Adipocyte (in vitro differentiated cells): Measurements from ENCODE around the gene MSANTD1.

Experiments used
- DNase-seq: peaks from one replicate; pipeline ENCODE4 v3.0.0-alpha.2; 2015; ENCODE audit warnings: low read depth
- H3K27me3 ChIP-seq: replicated peaks from 2 replicates; pipeline ENCODE4 v1.7.0; 2013; ENCODE audit warnings: mild to moderate bottlenecking, low read length, moderate library complexity; ENCODE audit not compliant: control insufficient read depth, insufficient read depth
- H3K36me3 ChIP-seq: 2 replicates; pipeline ENCODE4 v1.7.0; 2013; ENCODE audit warnings: low read length, mild to moderate bottlenecking, moderate library complexity; ENCODE audit not compliant: control insufficient read depth, insufficient read depth, severe bottlenecking
- H3K4me1 ChIP-seq: 2 replicates; pipeline ENCODE4 v1.7.0; 2013; ENCODE audit warnings: mild to moderate bottlenecking, low read length, moderate library complexity; ENCODE audit not compliant: control insufficient read depth, insufficient read depth
- H3K4me3 ChIP-seq: 2 replicates; pipeline ENCODE4 v1.7.0; 2013; ENCODE audit warnings: mild to moderate bottlenecking, low read length, moderate library complexity
- H3K9ac ChIP-seq: 2 replicates; pipeline ENCODE4 v1.7.0; 2013; ENCODE audit warnings: mild to moderate bottlenecking, low read length, moderate library complexity
- H3K9me3 ChIP-seq: 2 replicates; pipeline ENCODE4 v1.7.0; 2013; ENCODE audit warnings: mild to moderate bottlenecking, low read length, moderate library complexity; ENCODE audit not compliant: control insufficient read depth

Gene MSANTD1

DNA sequence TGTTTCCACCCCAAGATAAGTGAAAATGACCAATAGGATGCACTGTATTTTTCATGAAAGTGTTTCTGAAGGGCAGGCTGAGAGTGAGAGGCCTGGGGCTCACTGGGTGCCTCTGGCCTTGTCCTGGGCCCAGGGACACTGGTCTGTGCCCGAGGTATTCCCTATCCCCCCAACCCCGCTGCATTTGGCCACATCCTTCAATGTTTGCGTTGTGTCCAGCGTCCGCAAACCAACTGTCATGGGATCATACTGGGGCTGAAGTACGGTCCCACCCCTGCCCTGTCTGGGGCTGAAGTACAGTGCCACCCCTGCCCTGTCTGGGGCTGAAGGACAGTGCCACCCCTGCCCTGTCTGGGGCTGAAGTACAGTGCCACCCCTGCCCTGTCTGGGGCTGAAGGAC, 22.0 kb upstream of the MSANTD1 start:
- Histone ChIP-seq H3K27me3 (no peaks in the 10 kb centered on the region), H3K9me3 (no peaks in the 10 kb centered on the region), H3K4me1 (no peaks in the 10 kb centered on the region), H3K36me3 (peaks cover 75% of the 10 kb centered on the region), H3K4me3 (no peak overlapping the region), H3K9ac (no peak overlapping the region)
- DNase-seq, result no peak

DNA sequence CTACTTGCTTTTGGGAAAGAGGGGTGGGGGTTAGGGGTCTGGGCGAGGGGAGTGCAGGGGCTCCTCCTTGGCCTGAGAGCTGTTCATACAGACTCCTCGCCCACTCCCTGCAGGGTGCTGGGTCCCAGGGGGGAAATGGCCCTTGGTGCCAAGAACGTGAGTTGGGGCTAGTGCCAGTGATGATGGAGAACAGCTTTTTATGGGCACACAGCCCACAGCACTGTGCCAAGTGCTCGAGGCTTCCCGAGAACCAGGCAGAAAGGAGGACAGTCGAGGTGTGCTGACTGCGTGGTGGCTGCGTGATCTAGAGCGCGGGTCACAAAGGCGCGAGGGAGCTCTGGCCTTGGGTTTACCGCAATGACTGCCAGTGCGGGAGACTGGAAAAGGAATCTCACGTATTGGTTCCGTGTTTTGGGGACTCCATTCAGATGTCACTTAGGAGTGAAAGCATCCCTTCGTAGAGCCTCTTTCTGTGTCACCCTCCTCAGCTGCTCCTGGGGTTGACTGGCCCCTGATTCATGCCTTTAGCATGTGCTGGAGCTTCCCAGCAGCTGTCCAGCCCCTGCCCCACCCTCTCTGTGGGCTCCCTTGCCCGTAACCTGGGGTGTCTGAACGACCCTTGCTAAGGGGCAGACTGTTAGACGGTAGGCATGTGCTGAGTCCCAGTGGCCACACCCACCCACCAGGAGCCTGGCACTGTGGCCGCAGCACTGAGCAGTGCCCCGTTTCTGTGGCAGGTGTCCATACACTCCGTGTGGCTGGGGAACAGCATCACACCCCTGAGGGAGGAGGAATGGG, 20.9 kb upstream of the MSANTD1 start:
- Histone ChIP-seq H3K4me3 (no peak overlapping the region), H3K27me3 (no peaks in the 10 kb centered on the region), H3K9ac (no peak overlapping the region), H3K4me1 (no peaks in the 10 kb centered on the region), H3K9me3 (no peaks in the 10 kb centered on the region), H3K36me3 (peaks cover 75% of the 10 kb centered on the region)
- no peak for DNase-seq

DNA sequence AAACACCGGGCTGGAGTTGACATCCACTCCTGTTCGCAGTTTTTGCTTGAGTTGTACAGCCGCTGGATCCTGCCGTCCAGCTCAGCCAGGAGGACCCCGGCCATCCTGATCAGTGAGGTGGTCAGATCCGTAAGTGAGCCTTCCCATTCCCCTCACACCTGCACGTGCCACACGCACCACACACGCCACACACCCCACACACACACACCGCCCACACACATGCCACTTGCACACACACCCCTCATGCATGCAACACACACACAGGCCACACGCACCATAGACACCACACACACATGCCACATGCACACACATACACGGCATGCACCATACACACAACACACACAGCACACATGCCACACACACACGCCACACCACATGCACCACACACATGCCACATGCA, 20.1 kb upstream of the MSANTD1 start:
- Histone ChIP-seq H3K4me3 (no peak overlapping the region), H3K36me3 (peaks cover 75% of the 10 kb centered on the region), H3K9ac (no peak overlapping the region), H3K9me3 (no peaks in the 10 kb centered on the region), H3K27me3 (no peaks in the 10 kb centered on the region), H3K4me1 (no peaks in the 10 kb centered on the region)
- no peak for DNase-seq

DNA sequence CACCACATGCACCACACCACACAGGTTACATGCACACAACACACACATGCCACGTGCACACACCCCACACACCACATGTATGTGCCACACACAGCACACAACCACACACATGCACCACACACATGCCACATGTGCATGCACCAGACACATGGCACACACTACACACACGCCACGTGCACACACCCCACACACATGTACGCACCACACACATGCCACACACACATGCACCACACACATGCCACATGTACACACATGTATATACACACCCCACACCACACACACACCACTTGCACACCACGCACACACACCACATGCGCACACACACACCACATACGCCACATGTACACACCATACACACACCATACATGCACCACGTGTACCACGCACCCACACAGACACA, 19.6 kb upstream of the MSANTD1 start:
- H3K27me3 ChIP-seq, result no peaks in the 10 kb centered on the region
- no peaks in the 10 kb centered on the region for H3K9me3 ChIP-seq
- H3K9ac ChIP-seq, result no peak overlapping the region
- H3K36me3 ChIP-seq, result peaks cover 73% of the 10 kb centered on the region
- no peaks in the 10 kb centered on the region for H3K4me1 ChIP-seq
- H3K4me3 ChIP-seq, result no peak overlapping the region
- no peak for DNase-seq

DNA sequence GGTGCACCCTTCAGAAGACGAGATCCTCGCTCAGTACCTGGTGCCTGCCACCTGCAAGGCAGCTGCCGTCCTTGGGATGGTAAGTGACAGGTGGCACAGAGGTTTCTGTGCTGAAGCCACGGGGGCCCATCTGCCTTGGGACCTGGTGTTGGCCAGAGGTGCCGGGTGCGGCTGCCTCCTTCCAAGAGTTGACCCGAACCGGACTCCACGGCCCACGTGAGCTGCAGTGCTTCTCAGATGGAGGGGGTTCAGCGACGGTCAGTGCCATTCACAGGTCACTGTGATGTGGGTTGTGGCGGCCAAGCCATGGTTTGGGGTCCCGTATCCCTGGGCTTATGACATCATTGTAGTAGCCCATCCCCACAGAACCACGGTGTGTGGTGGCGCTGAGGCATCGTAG, 19.0 kb upstream of the MSANTD1 start:
- no peaks in the 10 kb centered on the region for H3K27me3 ChIP-seq
- no peaks in the 10 kb centered on the region for H3K9me3 ChIP-seq
- DNase-seq, result no peak
- H3K4me3 ChIP-seq, result no peak overlapping the region
- H3K4me1 ChIP-seq, result no peaks in the 10 kb centered on the region
- peaks cover 67% of the 10 kb centered on the region for H3K36me3 ChIP-seq
- H3K9ac ChIP-seq, result no peak overlapping the region

DNA sequence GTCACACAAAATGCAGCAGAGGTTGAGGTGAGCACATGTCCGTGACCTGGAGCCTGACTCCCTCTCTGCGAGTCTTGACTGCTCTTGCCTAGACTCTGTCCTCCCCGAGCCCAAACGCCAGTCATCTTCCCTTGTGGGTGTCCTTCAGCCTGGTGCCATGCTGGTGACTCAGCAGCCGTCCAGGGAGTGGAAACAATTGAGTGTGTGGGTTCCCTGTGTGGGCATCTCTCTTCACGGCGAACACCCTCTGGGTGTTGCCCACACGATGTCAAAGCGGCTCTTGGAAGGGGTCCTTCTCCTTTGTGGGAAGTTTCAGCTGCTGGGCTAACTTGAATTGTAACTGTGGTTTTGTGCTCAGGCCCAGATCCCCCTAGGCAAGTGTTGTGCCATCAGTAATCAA, 17.5 kb upstream of the MSANTD1 start:
- H3K4me1 ChIP-seq, result no peaks in the 10 kb centered on the region
- H3K36me3 ChIP-seq, result peaks cover 75% of the 10 kb centered on the region
- no peaks in the 10 kb centered on the region for H3K9me3 ChIP-seq
- no peak overlapping the region for H3K9ac ChIP-seq
- H3K4me3 ChIP-seq, result no peak overlapping the region
- H3K27me3 ChIP-seq, result no peaks in the 10 kb centered on the region
- DNase-seq, result peak; percentile 3

DNA sequence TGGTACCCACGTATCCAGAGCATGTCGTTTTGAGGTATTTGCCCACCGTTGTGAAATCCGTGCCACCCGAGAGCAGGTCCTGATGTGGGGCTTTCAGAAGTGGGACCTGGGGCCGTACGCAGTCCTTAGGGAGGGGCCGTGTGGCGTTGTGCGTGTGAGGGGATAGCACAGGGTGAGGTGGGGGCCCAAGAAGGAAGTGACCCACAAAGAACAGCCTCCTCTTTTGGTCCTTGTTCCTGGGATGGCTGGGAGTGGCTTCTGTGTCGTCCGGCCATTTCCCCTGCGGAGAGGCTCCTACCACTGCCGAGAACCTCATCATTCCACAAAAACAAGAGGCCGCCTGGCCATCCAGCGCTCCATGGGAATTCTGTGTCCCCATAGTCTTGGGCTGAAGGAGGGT, 17.0 kb upstream of the MSANTD1 start:
- Histone ChIP-seq H3K4me3 (no peak overlapping the region), H3K9ac (no peak overlapping the region), H3K9me3 (no peaks in the 10 kb centered on the region), H3K36me3 (peaks cover 78% of the 10 kb centered on the region), H3K27me3 (no peaks in the 10 kb centered on the region), H3K4me1 (no peaks in the 10 kb centered on the region)
- DNase-seq, result no peak

DNA sequence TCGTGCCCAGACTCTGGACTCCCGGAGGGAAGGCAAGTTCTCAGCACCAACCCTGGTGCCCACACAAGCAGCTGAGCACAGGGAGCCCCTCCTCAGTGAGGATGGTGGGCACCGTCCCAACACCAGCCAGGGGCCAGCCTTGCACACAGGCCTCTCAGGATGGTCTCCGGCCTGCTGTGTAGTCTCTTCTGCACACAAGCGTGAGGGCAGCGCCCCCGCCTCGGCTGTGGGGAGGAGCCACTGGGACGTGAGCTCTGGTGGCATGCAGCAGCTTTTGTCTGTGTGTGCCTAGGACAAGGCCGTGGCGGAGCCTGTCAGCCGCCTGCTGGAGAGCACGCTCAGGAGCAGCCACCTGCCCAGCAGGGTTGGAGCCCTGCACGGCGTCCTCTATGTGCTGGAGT, 16.1 kb upstream of the MSANTD1 start:
- no peaks in the 10 kb centered on the region for H3K9me3 ChIP-seq
- no peak overlapping the region for H3K4me3 ChIP-seq
- no peak overlapping the region for H3K9ac ChIP-seq
- H3K36me3 ChIP-seq, result peaks cover 86% of the 10 kb centered on the region
- H3K4me1 ChIP-seq, result no peaks in the 10 kb centered on the region
- no peaks in the 10 kb centered on the region for H3K27me3 ChIP-seq
- DNase-seq, result no peak

DNA sequence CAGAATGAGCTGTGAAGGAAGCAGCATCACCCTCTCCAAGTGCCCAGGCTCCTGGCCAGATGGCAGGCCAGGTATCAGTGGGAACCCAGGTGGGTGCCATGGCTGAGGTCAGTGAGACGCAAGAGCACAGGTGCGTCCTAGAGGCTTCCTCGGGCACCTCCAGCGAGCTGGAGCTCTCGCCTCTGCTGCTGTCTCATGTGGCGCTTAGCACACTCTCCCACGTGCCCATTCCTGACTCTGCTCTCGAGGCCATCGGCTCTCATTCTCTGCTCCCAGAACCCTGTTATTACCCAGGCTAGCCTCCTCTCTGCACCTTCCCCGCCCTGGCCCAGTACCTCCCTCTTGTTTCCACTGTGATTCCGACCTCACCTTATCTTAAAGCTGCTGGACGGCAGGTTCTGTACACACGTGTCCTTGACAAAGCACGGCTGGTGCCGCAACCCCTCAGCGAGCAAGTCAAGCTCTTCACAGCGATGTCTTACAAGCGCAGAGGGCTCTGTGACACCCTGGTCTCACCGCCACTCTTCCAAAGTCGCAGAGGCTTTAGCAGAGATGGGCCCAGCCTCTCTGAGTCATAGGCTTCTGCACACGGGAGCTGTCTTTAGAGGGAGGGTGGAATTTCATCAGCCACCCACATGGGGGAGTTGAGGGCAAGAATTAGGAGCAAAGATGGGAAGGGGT, 15.4 kb upstream of the MSANTD1 start:
- H3K4me1 ChIP-seq, result no peaks in the 10 kb centered on the region
- no peak overlapping the region for H3K9ac ChIP-seq
- no peaks in the 10 kb centered on the region for H3K27me3 ChIP-seq
- peaks cover 81% of the 10 kb centered on the region for H3K36me3 ChIP-seq
- H3K9me3 ChIP-seq, result no peaks in the 10 kb centered on the region
- DNase-seq, result peak; percentile 7
- H3K4me3 ChIP-seq, result no peak overlapping the region

DNA sequence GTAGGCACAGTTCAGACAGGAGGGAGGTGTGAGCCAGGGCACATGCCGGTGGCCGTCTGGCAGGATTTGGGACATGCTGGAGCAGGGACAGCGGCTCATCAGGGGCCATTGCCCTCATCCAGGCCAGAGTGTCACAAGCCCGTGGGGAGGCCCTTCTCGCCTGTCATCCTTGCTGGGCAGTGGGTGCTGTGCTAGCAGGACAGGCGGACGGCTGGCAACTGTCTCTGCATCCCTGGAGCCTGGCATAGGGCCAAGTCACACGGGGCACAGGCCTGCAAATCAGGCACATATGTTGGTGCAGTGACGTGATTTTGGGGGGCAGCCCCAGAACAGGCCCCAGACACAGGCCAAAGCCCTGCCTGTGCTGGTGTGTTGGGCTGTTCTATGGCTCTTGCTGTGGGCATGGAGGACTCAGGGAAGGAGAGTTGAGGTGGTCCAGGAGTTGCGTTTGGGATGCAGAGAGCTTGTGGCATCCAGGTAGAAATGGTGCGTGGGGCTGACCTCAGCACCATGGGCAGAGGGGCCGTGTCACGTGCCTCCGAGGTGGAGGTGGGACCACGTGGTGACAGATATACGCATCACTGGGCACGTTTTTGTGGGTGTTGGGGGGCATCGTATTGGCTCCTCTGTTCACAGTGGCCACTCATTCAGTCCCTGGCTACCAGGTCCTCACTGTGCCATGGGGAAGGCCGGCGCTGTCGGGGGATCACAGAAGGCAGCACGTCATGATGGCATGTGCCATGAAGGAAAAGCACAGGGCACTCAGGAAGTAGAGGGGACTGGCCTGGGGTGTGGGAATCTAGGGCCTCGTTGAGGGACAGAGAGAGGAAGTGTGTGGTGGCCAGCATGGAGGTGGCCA, 14.6 kb upstream of the MSANTD1 start:
- Histone ChIP-seq H3K27me3 (no peaks in the 10 kb centered on the region), H3K9ac (no peak overlapping the region), H3K4me1 (no peaks in the 10 kb centered on the region), H3K9me3 (no peaks in the 10 kb centered on the region), H3K4me3 (no peak overlapping the region), H3K36me3 (peaks cover 78% of the 10 kb centered on the region)
- no peak for DNase-seq

DNA sequence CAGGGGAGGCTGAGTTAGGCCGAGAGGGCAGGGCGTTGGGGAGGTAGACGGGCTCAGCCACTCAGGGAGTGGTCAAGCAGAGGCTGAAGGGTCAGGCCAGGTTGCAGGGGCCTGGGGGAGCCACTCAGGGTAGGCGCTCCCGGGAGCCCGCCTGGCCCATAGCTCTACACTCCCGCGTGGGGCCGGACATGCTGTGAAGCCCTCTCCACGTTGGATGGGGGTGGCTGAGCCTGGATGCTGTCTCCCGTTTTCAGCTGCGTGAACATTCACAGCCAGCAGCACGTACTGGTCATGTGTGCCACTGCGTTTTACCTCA, 14.0 kb upstream of the MSANTD1 start:
- no peaks in the 10 kb centered on the region for H3K9me3 ChIP-seq
- DNase-seq, result no peak
- H3K9ac ChIP-seq, result no peak overlapping the region
- H3K27me3 ChIP-seq, result no peaks in the 10 kb centered on the region
- H3K36me3 ChIP-seq, result peaks cover 78% of the 10 kb centered on the region
- H3K4me3 ChIP-seq, result no peak overlapping the region
- H3K4me1 ChIP-seq, result no peaks in the 10 kb centered on the region
